ENCODE data around the gene INA. TPM values are rescaled to one million over a fixed set of nuclear protein-coding genes. Genes with fewer than 3 reads are reported as not detected.
A peak's percentile ranks its signal among the peaks of the same experiment; 100 is the strongest.

The INA gene
- total RNA-seq, 4 donors from 2014 or later: 1.6 to 3.1 (median 2.3) TPM

- H3K4me1 ChIP-seq: no peaks in the 10 kb centered on the region
- 78% methylated on average over 1 of the region's 1 CpG for WGBS
These were observed 33.3 kb downstream of the INA start for GRCh38 chr10:103310197-103310596.

GRCh38 chr10:103316087-103316486, 39.1 kb downstream of the INA start:
- Histone ChIP-seq H3K27me3 (no peaks in the 10 kb centered on the region), H3K4me3 (no peak overlapping the region), H3K36me3 (peaks cover 20 to 81% (median 64%) of the 10 kb centered on the region in 4 donors), H3K4me1 (no peaks in the 10 kb centered on the region), H3K9me3 (no peaks in the 10 kb centered on the region), H3K27ac (replicated peaks in 1 of 4) (no peak overlapping the region)
- intact Hi-C loops (cut with DNase I): no loop called here
- TF ChIP-seq CTCF (IDR thresholded peaks at IDR 0.05) (no peak), EP300 (IDR thresholded peaks at IDR 0.05) (no peak), POLR2A (IDR thresholded peaks at IDR 0.05; ENCODE audit: low read depth) (no peak), POLR2AphosphoS5 (IDR thresholded peaks at IDR 0.05) (no peak)
- no peak for DNase-seq (ENCODE audit: extremely low spot score)

More at GRCh38 chr10:103310197-103310596, 33.3 kb downstream of the INA start:
- no peak for DNase-seq (ENCODE audit: extremely low spot score)
- intact Hi-C loops (cut with DNase I): no loop called here
- H3K36me3 ChIP-seq: peaks cover 40 to 94% (median 86%) of the 10 kb centered on the region in 4 donors
- H3K4me3 ChIP-seq: no peak overlapping the region
- TF ChIP-seq CTCF (IDR thresholded peaks at IDR 0.05) (no peak), EP300 (IDR thresholded peaks at IDR 0.05) (no peak), POLR2AphosphoS5 (IDR thresholded peaks at IDR 0.05) (no peak), POLR2A (IDR thresholded peaks at IDR 0.05; ENCODE audit: low read depth) (no peak)
- H3K27me3 ChIP-seq: no peaks in the 10 kb centered on the region
- no peak overlapping the region for H3K27ac ChIP-seq (replicated peaks in 1 of 4)
- no peaks in the 10 kb centered on the region for H3K9me3 ChIP-seq

GRCh38 chr10:103327906-103328305, 51.0 kb downstream of the INA start:
- no peak for DNase-seq (ENCODE audit: extremely low spot score)
- Histone ChIP-seq H3K9me3 (no peaks in the 10 kb centered on the region), H3K27ac (replicated peaks in 1 of 4) (no peak overlapping the region), H3K4me3 (no peak overlapping the region), H3K36me3 (peaks cover 41 to 97% (median 84%) of the 10 kb centered on the region in 4 donors), H3K27me3 (no peaks in the 10 kb centered on the region), H3K4me1 (no peaks in the 10 kb centered on the region)
- WGBS: 94% methylated on average over 7 of the region's 7 CpGs
- TF ChIP-seq CTCF (IDR thresholded peaks at IDR 0.05) (no peak), EP300 (IDR thresholded peaks at IDR 0.05) (no peak), POLR2A (IDR thresholded peaks at IDR 0.05; ENCODE audit: low read depth) (no peak), POLR2AphosphoS5 (IDR thresholded peaks at IDR 0.05) (no peak)
- intact Hi-C loops (cut with DNase I): no loop called here

GRCh38 chr10:103333934-103334520, 57.1 kb downstream of the INA start:
- intact Hi-C loops (cut with DNase I): no loop called here
- Histone ChIP-seq H3K9me3 (no peaks in the 10 kb centered on the region), H3K4me1 (no peaks in the 10 kb centered on the region), H3K27ac (replicated peaks in 1 of 4) (no peak overlapping the region), H3K36me3 (peaks cover 23 to 78% (median 63%) of the 10 kb centered on the region in 4 donors), H3K4me3 (no peak overlapping the region), H3K27me3 (no peaks in the 10 kb centered on the region)
- no peak for DNase-seq (ENCODE audit: extremely low spot score)
- WGBS: 81% methylated on average over 2 of the region's 2 CpGs
- TF ChIP-seq POLR2AphosphoS5 (IDR thresholded peaks at IDR 0.05): no peak
- TF ChIP-seq POLR2A (IDR thresholded peaks at IDR 0.05; ENCODE audit: low read depth): no peak
- TF ChIP-seq CTCF (IDR thresholded peaks at IDR 0.05): peak; percentile 33 to 63 (median 45)
- TF ChIP-seq EP300 (IDR thresholded peaks at IDR 0.05): no peak

GRCh38 chr10:103334567-103334966, 57.6 kb downstream of the INA start:
- no peak overlapping the region for H3K4me3 ChIP-seq
- H3K27me3 ChIP-seq: no peaks in the 10 kb centered on the region
- no peaks in the 10 kb centered on the region for H3K9me3 ChIP-seq
- TF ChIP-seq POLR2AphosphoS5 (IDR thresholded peaks at IDR 0.05) (no peak), EP300 (IDR thresholded peaks at IDR 0.05) (no peak), CTCF (IDR thresholded peaks at IDR 0.05) (no peak)
- H3K27ac ChIP-seq (replicated peaks in 1 of 4): no peak overlapping the region
- DNase-seq (ENCODE audit: extremely low spot score): no peak
- intact Hi-C loops (cut with DNase I): no loop called here
- no peaks in the 10 kb centered on the region for H3K4me1 ChIP-seq
- peaks cover 28 to 78% (median 63%) of the 10 kb centered on the region in 4 donors for H3K36me3 ChIP-seq

Data from esophagus muscularis mucosa (tissue), 4 donors.